HG02840 (cell line): Measurements from ENCODE around the gene SLC1A3.

ENCODE experiments used
- ATAC-seq: cut with Tn5 transposase; IDR thresholded peaks from one replicate; pipeline ENCODE4 v1.9.1; 2021; ENCODE audit warnings: mild to moderate bottlenecking, moderate library complexity, moderate number of reproducible peaks; ENCODE audit not compliant: unreplicated experiment, low FRiP score

The SLC1A3 gene

DNA sequence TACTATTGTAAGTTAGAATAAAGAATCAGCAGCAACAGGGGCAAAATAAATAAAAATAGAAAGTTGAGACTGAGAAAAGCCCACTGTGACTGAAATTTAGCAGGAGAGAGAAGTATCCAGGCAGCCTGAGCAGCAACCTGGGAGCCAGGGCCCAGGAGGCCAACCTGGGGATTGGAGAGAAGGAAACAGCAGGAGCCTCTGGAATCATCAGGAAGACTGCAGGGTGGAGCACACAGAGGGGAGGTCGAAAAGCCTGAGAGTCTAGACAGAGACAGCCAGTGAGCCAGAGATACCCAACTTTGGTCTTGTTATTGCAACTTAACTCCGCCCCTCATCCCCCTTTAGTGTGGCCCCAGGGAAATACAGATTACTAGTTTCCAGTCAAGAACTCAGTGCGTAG, 98.6 kb downstream of the SLC1A3 start:
- ATAC-seq, result no peak

DNA sequence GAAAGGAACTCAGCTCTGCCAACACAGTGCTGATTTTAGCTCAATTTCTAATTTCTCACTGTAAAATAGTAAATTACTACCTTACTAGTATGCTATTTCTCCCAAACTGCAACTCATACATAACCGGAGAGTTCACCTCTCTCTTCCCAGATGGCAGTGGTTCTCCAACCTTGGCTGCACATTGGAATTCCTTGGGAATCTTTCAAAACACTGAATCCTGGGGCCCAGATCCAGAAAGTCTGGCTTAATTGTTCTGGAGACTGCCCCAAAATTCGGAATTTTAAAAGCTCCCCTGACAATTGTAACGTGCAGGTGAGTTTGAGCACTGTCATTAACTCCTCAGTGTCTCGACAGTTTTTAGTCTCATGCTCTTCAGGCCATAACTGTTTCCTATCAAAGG, 100.3 kb downstream of the SLC1A3 start:
- ATAC-seq, result no peak

DNA sequence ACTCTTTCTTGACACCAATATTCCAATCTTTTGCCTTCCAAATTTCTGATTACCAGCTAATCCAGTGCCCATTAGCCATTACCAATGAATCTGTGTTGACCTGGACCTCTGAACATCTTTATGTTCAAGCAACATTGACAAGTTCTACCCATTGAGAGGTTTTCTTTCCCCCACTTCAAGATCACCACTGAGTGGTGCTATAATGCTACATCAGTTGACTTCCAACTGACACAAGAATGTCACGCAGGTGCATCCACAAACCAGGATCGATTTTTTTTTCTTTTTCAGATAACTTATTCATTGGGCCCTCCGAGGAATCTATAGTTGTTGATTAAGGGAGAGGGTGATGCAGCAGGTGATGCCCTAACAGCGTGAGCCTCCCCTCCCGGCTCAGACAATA, 102.6 kb downstream of the SLC1A3 start:
- ATAC-seq, result no peak

DNA sequence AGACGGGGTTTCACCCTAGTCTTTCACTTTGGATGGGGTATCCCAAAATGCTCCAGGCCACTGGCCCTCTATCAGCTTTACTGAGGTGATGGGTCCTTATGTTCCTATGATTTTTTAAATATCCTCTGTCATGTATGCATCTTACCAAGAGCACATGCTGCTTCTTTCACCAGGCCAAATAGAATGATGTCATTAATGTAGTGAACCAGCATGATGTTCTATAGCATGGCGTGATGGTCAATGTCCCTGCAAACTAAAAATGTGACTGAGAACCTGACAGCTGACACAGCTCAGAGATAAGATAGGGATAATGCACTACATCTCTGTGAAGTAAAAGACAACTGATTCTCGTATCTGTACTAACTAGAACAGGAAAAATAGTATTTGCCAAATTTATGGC, 103.6 kb downstream of the SLC1A3 start:
- ATAC-seq, result no peak

DNA sequence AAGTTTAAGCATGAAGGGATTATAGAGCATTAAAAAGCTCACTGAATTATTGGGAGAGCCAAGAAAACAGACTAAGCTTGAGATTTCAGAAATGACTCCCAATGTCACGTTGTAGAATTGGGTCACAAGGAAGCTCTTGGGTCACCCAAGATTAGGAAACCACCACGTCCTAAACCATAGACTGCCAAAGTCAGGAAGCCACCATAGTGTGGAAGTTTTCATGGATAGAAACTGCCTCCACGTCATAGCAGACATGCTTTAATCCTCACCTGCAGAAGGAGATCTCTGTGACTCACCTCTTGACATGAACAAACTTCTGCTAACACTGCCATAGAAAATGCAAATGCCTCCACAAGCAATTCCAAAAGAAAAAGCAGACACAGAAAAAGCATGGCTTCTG, 106.3 kb downstream of the SLC1A3 start:
- no peak for ATAC-seq

DNA sequence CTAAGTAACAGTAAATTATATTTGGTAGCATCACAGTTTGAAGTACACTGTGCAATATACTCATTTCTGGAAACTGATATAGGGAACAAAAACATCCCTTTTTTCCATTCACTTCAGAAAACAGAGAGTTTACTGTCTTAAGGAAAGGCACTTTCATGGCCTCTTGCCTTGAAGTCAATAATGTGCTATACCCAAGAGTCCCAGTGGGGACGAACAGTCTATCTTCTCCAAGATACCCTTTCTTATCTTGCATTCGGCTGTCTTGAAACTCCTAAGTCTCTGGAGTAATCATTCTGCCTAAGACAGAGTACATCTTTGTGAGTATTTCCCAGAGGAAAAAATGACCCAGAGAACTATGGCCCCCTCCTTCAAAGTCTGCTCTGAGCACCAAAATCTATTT, 107.1 kb downstream of the SLC1A3 start:
- no peak for ATAC-seq

GRCh38 chr5:36717131-36717695, 110.8 kb downstream of the SLC1A3 start:
- no peak for ATAC-seq

DNA sequence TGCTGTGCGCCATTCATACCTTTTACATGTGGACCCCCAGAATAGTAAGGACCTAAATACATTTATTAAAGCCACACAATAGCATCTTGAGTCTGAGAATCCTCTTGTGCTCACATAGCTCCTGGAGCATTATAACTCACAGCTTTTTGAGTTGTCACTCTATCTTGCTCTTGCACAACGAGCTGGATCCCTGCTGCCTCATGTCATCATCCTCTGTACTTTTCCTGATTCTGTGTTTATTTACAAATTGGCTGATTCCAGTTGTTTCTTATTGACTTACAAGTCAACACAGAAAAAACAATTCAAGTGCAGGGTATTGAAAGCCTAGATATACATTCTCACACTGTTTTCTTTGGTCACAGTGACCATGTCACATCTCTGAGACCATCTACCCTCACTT, 112.9 kb downstream of the SLC1A3 start:
- ATAC-seq, result no peak

GRCh38 chr5:36720688-36721087, 114.3 kb downstream of the SLC1A3 start:
- ATAC-seq, result no peak

DNA sequence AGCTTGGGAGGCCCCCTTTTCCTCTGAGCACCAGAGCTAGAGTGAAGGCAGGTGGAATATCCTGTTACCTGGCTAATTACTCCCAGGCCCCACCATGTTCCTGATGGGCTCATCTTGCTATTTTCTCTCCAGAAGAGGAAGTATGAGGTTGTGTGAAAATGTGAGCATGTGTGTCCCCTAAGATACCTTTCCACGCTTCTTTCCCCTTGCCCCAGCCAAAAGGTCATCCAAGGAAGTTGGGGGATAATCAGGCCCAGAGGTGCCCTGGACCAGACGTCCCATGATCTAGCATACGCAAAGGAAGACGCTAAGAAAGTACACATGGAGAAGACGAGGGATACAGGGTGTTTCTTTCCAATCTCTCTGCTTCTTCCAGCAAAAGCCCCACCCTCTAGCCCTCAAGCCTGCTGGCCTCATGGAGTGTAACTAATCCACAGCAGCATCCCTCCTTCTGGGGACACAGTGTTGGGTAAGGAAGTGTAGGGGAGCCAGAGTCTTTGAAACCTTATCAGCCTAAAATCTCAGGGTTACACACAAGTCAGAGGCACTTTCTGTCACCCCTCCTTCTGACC, 115.3 kb downstream of the SLC1A3 start:
- no peak for ATAC-seq

- no peak for ATAC-seq
Observed at GRCh38 chr5:36722900-36723299, 116.5 kb downstream of the SLC1A3 start.

- peak; percentile 44 for ATAC-seq
Observed at GRCh38 chr5:36723912-36724311, 117.5 kb downstream of the SLC1A3 start.

GRCh38 chr5:36724467-36725332, 118.3 kb downstream of the SLC1A3 start:
- peak; percentile 74 for ATAC-seq

GRCh38 chr5:36726317-36726716, 119.9 kb downstream of the SLC1A3 start:
- no peak for ATAC-seq

DNA sequence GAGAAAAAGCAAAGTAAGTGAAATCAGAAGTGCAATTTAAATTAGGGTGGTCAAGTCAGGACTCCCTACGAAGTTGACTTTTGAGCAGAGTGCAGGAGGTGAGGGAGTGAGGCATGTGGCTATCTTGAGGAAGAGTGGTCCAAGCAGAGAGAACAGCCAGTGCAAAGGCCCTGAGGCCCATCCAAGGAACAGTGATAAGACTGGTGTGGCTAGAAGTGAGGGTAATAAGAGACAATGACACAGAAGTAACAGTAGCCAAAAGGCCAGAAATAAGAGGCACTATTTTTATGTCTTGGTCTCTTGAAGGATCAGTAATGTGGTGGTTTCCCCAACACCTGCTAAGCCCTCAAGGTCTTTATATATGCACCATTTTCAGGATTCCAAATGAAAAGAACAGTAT, 120.4 kb downstream of the SLC1A3 start:
- no peak for ATAC-seq

- ATAC-seq, result no peak
Observed at GRCh38 chr5:36728697-36729543, 122.5 kb downstream of the SLC1A3 start.

GRCh38 chr5:36730537-36731216, 124.3 kb downstream of the SLC1A3 start:
- ATAC-seq, result no peak

DNA sequence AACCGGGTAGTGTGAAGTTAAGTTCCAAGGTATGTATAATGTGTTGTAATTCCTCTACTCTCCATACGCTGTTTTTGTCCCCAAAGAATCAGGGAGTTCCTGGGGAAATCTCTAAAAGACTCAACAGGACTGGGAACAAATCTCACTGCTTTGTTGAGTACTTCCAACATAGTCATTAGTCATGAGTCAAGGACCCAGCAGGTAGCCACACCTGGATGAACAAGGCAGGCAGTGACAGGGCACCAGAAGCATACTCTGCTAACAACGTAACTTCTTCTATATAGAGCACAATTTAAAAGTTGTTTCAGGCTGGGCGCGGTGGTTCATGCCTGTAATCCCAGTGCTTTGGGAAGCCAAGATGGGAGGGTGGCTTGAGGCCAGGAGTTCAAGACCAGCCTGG, 126.8 kb downstream of the SLC1A3 start:
- no peak for ATAC-seq

GRCh38 chr5:36734422-36734821, 128.0 kb downstream of the SLC1A3 start:
- ATAC-seq, result no peak

DNA sequence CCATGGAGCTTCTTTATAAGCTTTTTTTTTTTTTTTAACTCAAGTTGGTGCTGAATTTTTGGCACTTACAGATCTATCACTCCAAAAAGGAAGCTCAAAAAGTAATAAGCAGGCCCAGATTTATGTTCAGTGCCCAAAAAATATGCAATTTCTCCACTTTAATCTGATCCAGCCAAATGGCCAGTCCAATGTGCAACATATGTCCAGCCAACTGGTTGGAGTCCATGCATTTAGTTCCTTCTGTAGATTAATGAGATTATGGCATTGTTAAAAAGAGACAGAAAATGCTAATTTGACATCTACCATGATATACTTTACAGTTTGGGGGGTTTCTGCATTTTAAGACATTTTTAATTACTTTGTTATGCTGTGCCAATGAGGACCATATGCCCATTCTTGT, 129.5 kb downstream of the SLC1A3 start:
- ATAC-seq, result no peak
